Immature natural killer cell (primary cell): ENCODE data around the gene DDX42. TPM values are rescaled to one million over a fixed set of nuclear protein-coding genes. Genes with fewer than 3 reads are reported as not detected.

Experiments
- DNase-seq, 3 donors: peaks; one replicate each; pipeline ENCODE4 v3.0.0; 2022; ENCODE audit warnings: mixed read lengths in 1 of 3
- H3K27ac Mint-ChIP-seq, 6 donors: one replicate each; pipeline ENCODE4 v1.8.0; 2020; ENCODE audit warnings: mixed read lengths in 6 of 6, mild to moderate bottlenecking in 5 of 6, inconsistent platforms in 4 of 6, moderate library complexity in 3 of 6
- H3K27me3 Mint-ChIP-seq, 3 donors: one replicate each; pipeline ENCODE4 v1.8.0; 2020 to 2021; ENCODE audit warnings: low read depth in 3 of 3, mild to moderate bottlenecking in 3 of 3, mixed read lengths in 3 of 3, moderate library complexity in 3 of 3, inconsistent platforms in 1 of 3
- H3K36me3 Mint-ChIP-seq, 3 donors: one replicate each; pipeline ENCODE4 v1.8.0; 2020; ENCODE audit warnings: mixed read lengths in 3 of 3, inconsistent platforms in 2 of 3, mild to moderate bottlenecking in 2 of 3
- H3K4me1 Mint-ChIP-seq, 2 donors: one replicate each; pipeline ENCODE4 v1.8.0; 2020; ENCODE audit warnings: inconsistent platforms in 2 of 2, mild to moderate bottlenecking in 2 of 2, mixed read lengths in 2 of 2, moderate library complexity in 1 of 2
- H3K4me3 Mint-ChIP-seq, 5 donors: one replicate each; pipeline ENCODE4 v1.8.0; 2020; ENCODE audit warnings: mild to moderate bottlenecking in 5 of 5, mixed read lengths in 5 of 5, inconsistent platforms in 3 of 5, moderate library complexity in 3 of 5
- H3K9me3 Mint-ChIP-seq, 6 donors: one replicate each; pipeline ENCODE4 v1.8.0; 2020; ENCODE audit warnings: mild to moderate bottlenecking in 6 of 6, mixed read lengths in 6 of 6, inconsistent platforms in 4 of 6, moderate library complexity in 3 of 6
- polyA plus RNA-seq, 3 donors: library from polyadenylated mRNA; unstranded; fragments of 300-500 nt; fragmentation: Illumina TruSeq; gene quantifications; one replicate each; pipeline ENCODE4 v1.2.3, GENCODE V29; 2021

DDX42 gene
- polyA plus RNA-seq, 3 donors from 2014 or later = 4.8 to 18.2 (median 5.5) TPM

- no peak for DNase-seq
- H3K36me3 Mint-ChIP-seq = peaks cover 15 to 25% (median 16%) of the 10 kb centered on the region in 3 donors
- no peaks in the 10 kb centered on the region for H3K27me3 Mint-ChIP-seq
- no peaks in the 10 kb centered on the region for H3K9me3 Mint-ChIP-seq
- H3K27ac Mint-ChIP-seq = no peak overlapping the region
- H3K4me3 Mint-ChIP-seq = no peak overlapping the region
- H3K4me1 Mint-ChIP-seq = peaks cover 12 to 39% of the 10 kb centered on the region in 2 donors
Observed at GRCh38 chr17:63764716-63765115, 9.3 kb upstream of the DDX42 start.

GRCh38 chr17:63766754-63767153 is 7.2 kb upstream of the DDX42 start:
- Mint-ChIP-seq H3K4me1 (peaks cover 17 to 45% of the 10 kb centered on the region in 2 donors), H3K4me3 (no peak overlapping the region), H3K9me3 (no peaks in the 10 kb centered on the region), H3K27me3 (no peaks in the 10 kb centered on the region), H3K27ac (peak overlapping the region in 1 of 6 donors; percentile 1), H3K36me3 (peaks cover 10 to 13% (median 11%) of the 10 kb centered on the region in 3 donors)
- DNase-seq = no peak

GRCh38 chr17:63768433-63768832 is 5.5 kb upstream of the DDX42 start:
- H3K27me3 Mint-ChIP-seq = peaks cover under 1 to 6% (median 2%) of the 10 kb centered on the region in 3 donors
- H3K4me3 Mint-ChIP-seq = no peak overlapping the region
- no peaks in the 10 kb centered on the region for H3K9me3 Mint-ChIP-seq
- H3K27ac Mint-ChIP-seq = no peak overlapping the region
- H3K36me3 Mint-ChIP-seq = peaks cover 4 to 10% (median 4%) of the 10 kb centered on the region in 3 donors
- DNase-seq = no peak
- peaks cover 30 to 55% of the 10 kb centered on the region in 2 donors for H3K4me1 Mint-ChIP-seq

- no peak for DNase-seq
- H3K9me3 Mint-ChIP-seq = no peaks in the 10 kb centered on the region
- H3K36me3 Mint-ChIP-seq = no peaks in the 10 kb centered on the region
- H3K27ac Mint-ChIP-seq = peak overlapping the region; percentile 96 to 100 (median 99)
- peak overlapping the region; percentile 90 to 100 (median 96) for H3K4me3 Mint-ChIP-seq
- H3K27me3 Mint-ChIP-seq = peaks cover 10 to 19% (median 14%) of the 10 kb centered on the region in 3 donors
- peaks cover 50 to 67% of the 10 kb centered on the region in 2 donors for H3K4me1 Mint-ChIP-seq
Observed at GRCh38 chr17:63772801-63773271, 1.1 kb upstream of the DDX42 start.

GRCh38 chr17:63773272-63774140 is 464 bp upstream of the DDX42 start, which contains the start of gene CCDC47:
TSS of gene CCDC47 (minus strand) at chr17:63773597. CDS start at chr17:63766175, 7,422 bp downstream.
- H3K4me1 Mint-ChIP-seq = peaks cover 51 to 70% of the 10 kb centered on the region in 2 donors
- peak within 1 kb of the TSS; percentile 90 to 100 (median 96) for H3K4me3 Mint-ChIP-seq
- peak; percentile 97 for DNase-seq
- H3K27me3 Mint-ChIP-seq = peaks cover 10 to 19% (median 14%) of the 10 kb centered on the region in 3 donors
- no peaks in the 10 kb centered on the region for H3K9me3 Mint-ChIP-seq
- no peaks in the 10 kb centered on the region for H3K36me3 Mint-ChIP-seq
- H3K27ac Mint-ChIP-seq = peak within 1 kb of the TSS; percentile 96 to 100 (median 99)

- DNase-seq = no peak
- H3K4me1 Mint-ChIP-seq = peaks cover 52 to 84% of the 10 kb centered on the region in 2 donors
- peaks cover 0 to 5% (median 0%) of the 10 kb centered on the region in 3 donors for H3K36me3 Mint-ChIP-seq
Observed at GRCh38 chr17:63774969-63775265, 947 bp downstream of the DDX42 start.

GRCh38 chr17:63775420-63775819 is 1.4 kb downstream of the DDX42 start:
- Mint-ChIP-seq H3K4me3 (peak overlapping the region; percentile 90 to 100 (median 96)), H3K4me1 (peaks cover 52 to 84% of the 10 kb centered on the region in 2 donors), H3K9me3 (no peaks in the 10 kb centered on the region), H3K27ac (peak overlapping the region; percentile 96 to 100 (median 99)), H3K27me3 (peaks cover 10 to 19% (median 14%) of the 10 kb centered on the region in 3 donors), H3K36me3 (peaks cover 0 to 5% (median 0%) of the 10 kb centered on the region in 3 donors)
- DNase-seq = no peak

More at GRCh38 chr17:63774969-63775265, 947 bp downstream of the DDX42 start:
- Mint-ChIP-seq H3K27me3 (peaks cover 10 to 19% (median 14%) of the 10 kb centered on the region in 3 donors), H3K9me3 (no peaks in the 10 kb centered on the region), H3K4me3 (peak overlapping the region; percentile 90 to 100 (median 96)), H3K27ac (peak overlapping the region; percentile 96 to 100 (median 99))

GRCh38 chr17:63780507-63780906 is 6.5 kb downstream of the DDX42 start:
- DNase-seq = no peak
- no peak overlapping the region for H3K4me3 Mint-ChIP-seq
- H3K9me3 Mint-ChIP-seq = no peaks in the 10 kb centered on the region
- H3K36me3 Mint-ChIP-seq = peaks cover 0 to 5% (median 4%) of the 10 kb centered on the region in 3 donors
- peak overlapping the region in 1 of 6 donors; percentile 60 for H3K27ac Mint-ChIP-seq
- H3K4me1 Mint-ChIP-seq = peaks cover 39 to 75% of the 10 kb centered on the region in 2 donors
- no peaks in the 10 kb centered on the region for H3K27me3 Mint-ChIP-seq

GRCh38 chr17:63780928-63781327 is 7.0 kb downstream of the DDX42 start:
- H3K36me3 Mint-ChIP-seq = peaks cover 0 to 5% (median 4%) of the 10 kb centered on the region in 3 donors
- peaks cover 39 to 75% of the 10 kb centered on the region in 2 donors for H3K4me1 Mint-ChIP-seq
- no peak for DNase-seq
- H3K27ac Mint-ChIP-seq = peak overlapping the region in 3 of 6 donors; percentile 2 to 60 (median 27)
- H3K9me3 Mint-ChIP-seq = no peaks in the 10 kb centered on the region
- H3K4me3 Mint-ChIP-seq = no peak overlapping the region
- H3K27me3 Mint-ChIP-seq = no peaks in the 10 kb centered on the region

- DNase-seq = no peak
- peak overlapping the region in 3 of 6 donors; percentile 11 to 57 (median 18) for H3K27ac Mint-ChIP-seq
- peaks cover 28 to 52% of the 10 kb centered on the region in 2 donors for H3K4me1 Mint-ChIP-seq
- no peaks in the 10 kb centered on the region for H3K27me3 Mint-ChIP-seq
- no peaks in the 10 kb centered on the region for H3K9me3 Mint-ChIP-seq
- no peak overlapping the region for H3K4me3 Mint-ChIP-seq
- H3K36me3 Mint-ChIP-seq = peaks cover 0 to 8% (median 4%) of the 10 kb centered on the region in 3 donors
Observed at GRCh38 chr17:63783522-63783921, 9.6 kb downstream of the DDX42 start.

GRCh38 chr17:63785556-63785955 is 11.6 kb downstream of the DDX42 start:
- Mint-ChIP-seq H3K9me3 (no peaks in the 10 kb centered on the region), H3K27me3 (no peaks in the 10 kb centered on the region), H3K4me1 (peaks cover 23 to 32% of the 10 kb centered on the region in 2 donors), H3K4me3 (no peak overlapping the region), H3K36me3 (peaks cover 0 to 4% (median 3%) of the 10 kb centered on the region in 3 donors), H3K27ac (peak overlapping the region in 4 of 6 donors; percentile 8 to 34 (median 24))
- no peak for DNase-seq

GRCh38 chr17:63786117-63786516 is 12.1 kb downstream of the DDX42 start:
- no peak for DNase-seq
- H3K27ac Mint-ChIP-seq = peak overlapping the region in 2 of 6 donors; percentile 8 to 22
- no peak overlapping the region for H3K4me3 Mint-ChIP-seq
- H3K9me3 Mint-ChIP-seq = no peaks in the 10 kb centered on the region
- H3K27me3 Mint-ChIP-seq = no peaks in the 10 kb centered on the region
- H3K4me1 Mint-ChIP-seq = peaks cover 21 to 27% of the 10 kb centered on the region in 2 donors
- H3K36me3 Mint-ChIP-seq = peaks cover 0 to 4% (median 3%) of the 10 kb centered on the region in 3 donors

- Mint-ChIP-seq H3K27ac (no peak overlapping the region), H3K27me3 (no peaks in the 10 kb centered on the region), H3K4me3 (no peak overlapping the region)
Observed at GRCh38 chr17:63786971-63787711, 13.2 kb downstream of the DDX42 start.

More at GRCh38 chr17:63786971-63787711, 13.2 kb downstream of the DDX42 start:
- H3K4me1 Mint-ChIP-seq = peaks cover 19 to 23% of the 10 kb centered on the region in 2 donors
- H3K9me3 Mint-ChIP-seq = no peaks in the 10 kb centered on the region
- DNase-seq = no peak
- peaks cover 0 to 5% (median 4%) of the 10 kb centered on the region in 3 donors for H3K36me3 Mint-ChIP-seq
